Activated CD4-positive, alpha-beta T cell treated with anti-CD3 and anti-CD28 coated beads for 48 hours (primary cell): ENCODE measurements around the gene ZNF302.
"Not testable (repeated sequence)": the region's sequence is repeated elsewhere in the genome, so short reads cannot be mapped to it uniquely, and the experiment has no call there.

Experiments used
- DNase-seq: peaks from one replicate; pipeline ENCODE4 v3.0.0-alpha.2; 2020

ZNF302 gene

DNA sequence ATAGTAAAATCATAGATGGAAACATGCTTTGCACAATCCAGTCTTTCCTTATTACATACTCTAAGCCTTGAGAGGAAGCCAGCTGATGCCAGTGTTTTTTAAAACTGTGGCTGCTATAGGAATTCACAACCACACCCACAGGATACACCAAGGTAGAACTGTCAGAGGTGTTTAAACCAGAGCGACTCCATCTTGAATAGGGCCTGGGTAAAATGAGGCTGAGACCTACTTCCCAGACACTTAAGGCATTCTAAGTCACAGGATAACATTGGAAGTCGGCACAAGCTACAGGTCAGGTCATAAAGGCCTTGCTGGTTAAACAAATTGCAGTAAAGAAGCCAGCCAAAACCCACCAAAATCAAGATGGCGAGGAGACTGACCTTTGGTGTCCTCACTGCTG is 2.2 kb upstream of the ZNF302 start:
- no peak for DNase-seq

DNA sequence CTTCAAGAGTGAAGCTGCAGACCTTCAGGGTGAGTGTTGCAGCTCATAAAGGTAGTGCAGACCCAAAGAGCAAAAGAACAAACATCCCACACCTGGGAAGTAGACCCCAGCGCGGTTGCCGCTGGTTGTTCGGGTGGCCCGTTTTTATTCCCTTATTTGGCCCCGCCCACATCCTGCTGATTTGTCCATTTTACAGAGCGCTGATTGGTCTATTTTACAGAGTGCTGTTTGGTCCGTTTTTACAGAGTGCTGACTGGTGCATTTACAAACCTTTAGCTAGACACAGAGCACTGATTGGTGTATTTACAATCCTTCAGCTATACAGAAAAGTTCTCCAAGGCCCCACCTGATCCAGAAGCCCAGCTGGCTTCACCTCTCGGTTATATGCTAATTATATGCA is 1.6 kb upstream of the ZNF302 start:
- DNase-seq, result no peak

DNA sequence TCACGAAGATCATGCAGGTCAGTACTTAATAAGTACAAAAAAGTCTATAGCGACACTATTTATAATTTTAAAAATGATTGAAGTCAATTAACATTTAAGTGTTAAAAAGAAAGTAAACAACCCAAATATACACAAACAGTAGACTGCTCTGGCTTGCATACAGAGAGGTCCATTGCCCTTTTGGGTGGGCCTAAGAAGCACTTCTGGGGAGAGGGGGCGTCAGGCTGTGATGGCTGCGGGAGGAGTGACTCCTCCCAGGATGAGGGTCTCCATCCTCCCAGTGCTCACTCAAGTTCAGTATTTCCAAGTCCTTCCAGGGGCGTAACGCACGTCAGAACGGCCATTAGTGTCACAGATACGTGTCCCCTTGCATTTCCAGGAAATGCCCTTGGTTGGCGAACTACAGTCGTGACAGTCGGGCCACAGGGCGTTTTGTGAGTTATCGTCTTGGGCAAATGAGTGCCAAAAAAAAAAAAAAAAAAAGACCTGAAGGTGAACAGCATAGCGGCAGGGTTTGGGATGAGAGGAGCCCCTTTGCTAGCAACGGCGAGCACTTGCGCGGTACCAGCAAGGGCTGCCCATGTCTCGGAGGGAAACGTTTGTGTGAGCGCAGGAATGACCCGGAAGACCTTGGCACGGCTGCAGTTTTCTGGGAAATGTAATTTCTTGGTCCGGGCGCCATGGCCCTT is 637 bp upstream of the ZNF302 start, which contains the start of gene SCGB2B2:
TSS of gene SCGB2B2 (minus strand) at position 463 of the 689 bp plus-strand sequence. CDS start 82,596 bp downstream, outside the sequence.
- peak; percentile 82 for DNase-seq

DNA sequence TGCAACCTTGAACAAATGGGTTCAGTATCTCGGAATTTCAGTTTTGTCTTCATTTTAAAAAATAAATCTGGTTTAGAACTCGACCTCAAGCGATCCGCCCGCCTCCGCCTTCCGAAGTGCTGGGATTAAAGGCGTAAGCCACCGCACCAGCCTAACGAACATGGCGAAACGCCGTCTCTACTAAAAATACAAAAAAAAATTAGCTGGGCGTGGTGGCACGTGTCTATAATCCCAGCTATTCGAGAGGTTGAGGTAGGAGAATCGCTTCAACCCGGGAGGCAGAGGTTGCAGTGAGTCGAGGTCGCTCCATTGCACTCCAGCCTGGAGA is 571 bp downstream of the ZNF302 start:
- DNase-seq, result no peak

DNA sequence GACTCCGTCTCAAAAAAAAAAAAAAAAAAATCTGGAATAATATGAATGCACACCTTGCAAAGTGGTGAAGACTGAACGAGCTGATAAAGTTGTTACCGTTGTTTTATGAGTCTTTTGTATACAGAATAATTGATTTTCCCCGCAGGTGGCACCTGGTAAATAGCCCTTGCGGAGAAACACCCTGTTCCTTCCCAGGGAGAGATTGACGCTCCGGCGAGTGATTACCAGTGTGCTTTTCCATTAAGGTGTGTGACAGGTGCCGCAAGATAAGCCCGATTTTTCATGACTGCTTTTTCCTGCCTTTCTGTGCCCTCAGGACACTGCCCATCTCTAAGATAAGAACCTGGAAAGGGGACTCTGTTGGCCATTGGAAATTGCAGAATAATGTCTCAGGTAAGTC is 943 bp downstream of the ZNF302 start:
- no peak for DNase-seq

DNA sequence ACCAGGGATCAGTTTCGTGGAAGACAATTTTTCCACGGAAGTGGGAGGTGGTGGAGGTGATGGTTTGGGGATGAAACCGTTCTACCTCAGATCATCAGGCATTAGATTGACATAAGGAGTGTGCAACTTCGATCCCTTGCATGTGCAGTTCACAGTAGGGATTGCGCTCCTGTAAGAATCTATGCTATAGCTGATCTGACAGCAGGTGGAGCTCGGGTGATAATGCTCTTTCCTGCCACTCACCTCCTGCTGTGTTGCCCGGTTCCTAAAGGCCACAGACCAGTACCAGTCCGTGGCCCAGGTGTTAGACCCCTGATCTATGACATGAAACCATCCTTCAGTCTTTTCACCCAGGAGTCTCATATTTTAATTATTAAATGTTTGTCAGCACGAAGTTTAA is 4.0 kb downstream of the ZNF302 start:
- no peak for DNase-seq

DNA sequence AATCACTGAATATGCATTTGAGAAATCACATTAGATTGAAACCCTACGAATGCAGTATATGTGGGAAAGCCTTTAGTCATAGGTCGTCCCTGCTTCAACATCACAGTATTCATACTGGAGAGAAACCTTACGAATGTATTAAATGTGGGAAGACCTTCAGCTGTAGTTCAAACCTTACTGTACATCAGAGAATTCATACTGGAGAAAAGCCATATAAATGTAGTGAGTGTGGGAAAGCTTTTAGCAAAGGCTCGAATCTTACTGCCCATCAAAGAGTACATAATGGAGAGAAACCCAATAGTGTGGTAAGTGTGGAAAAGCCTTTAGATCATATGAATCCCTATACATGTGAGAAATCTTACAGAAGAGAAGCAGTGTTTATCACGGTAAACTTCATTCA is 7.8 kb downstream of the ZNF302 start:
- DNase-seq, result not testable (repeated sequence)

DNA sequence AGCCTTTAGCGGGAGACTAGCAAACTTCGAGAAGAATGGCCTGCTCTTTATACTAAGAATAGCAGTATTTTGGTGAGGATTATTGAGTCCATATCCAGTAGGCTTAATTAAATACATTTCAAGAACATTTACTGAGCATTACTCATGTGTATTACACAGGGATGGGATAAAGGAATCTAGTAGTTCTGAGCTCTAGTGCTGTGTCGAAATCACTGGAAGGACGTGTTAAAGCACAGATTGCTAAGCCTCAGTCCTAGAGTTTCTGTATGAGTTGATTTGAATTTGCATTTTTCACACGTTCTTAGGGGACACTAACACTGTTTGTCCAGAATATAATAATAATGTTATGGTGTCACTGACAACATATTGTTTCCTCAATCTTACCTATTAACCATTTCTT is 9.0 kb downstream of the ZNF302 start:
- DNase-seq, result no peak

DNA sequence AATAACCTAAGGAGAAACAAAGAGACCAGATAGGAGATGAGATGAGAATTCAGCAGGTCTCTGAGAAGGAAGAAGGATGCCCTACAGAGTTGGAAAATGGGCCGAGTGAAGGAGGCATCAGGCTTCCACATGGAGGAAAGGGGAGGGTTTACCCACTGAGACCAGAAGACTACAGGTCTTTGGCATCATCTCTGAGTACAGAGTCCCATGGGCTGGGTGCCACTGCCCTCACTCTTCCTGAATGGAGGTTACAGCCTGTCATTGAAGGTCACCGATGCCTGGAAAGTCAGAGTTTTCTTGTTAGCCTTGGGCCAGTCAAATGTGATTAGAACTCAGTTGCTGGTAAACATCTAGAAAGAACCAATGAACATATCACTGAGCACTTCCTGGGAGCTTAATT is 9.9 kb downstream of the ZNF302 start:
- DNase-seq, result no peak

DNA sequence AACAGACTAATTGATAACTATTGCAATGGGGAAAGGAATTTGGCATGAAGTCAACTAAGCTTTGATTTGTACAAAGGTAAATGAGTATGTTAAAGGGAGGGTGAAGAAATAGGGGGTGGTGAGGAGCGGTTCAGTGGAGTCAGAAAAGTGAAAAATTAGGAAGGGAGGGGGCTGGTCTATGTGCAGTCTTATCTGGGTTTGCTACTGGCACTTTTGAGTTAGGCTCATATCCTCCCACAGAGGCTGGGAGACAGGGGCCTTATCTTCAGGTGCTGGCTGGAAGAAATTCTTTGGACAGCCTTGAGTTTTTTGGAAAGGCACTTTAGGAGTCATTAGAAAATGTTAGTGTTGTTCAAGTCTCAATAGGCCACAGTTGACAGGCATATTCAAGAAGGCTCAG is 11.1 kb downstream of the ZNF302 start:
- no peak for DNase-seq

DNA sequence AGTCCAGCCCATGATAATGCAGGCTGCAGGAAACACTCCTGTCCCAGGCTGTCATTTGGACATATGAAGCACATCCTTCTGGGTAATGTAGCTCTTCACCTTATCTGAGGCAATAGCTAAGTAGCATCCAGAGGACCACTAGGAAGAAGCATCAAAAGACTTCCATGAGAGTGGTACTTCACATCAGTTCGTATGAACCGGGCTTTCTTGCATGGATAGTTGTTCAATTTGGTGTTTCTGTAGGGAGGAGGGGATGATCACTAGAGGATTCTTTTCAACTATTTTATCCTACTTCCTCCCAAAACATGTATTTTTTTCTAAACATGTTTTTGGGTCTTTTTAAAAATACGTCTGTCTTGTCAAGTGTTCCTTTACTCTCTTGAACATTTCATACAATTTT is 12.9 kb downstream of the ZNF302 start:
- no peak for DNase-seq

DNA sequence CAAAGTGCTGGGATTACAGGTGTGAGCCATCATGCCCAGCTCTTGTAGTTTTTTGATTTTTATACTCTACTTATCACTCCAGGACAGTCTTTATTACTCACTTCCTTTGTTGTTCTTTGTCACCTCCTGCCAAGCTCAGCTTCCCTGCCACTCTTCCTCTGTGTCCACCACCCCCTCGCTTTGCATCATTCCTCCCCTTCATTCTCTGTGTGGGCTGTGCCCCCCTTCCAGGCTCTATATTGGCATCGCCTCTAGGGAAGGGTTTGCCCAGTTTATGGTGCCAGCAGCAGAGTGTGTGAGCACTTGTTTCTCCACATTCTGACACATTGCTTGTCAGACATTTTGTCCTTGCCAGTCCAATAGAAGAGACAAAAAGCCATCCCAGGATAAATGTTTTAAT is 15.1 kb downstream of the ZNF302 start:
- DNase-seq, result no peak

DNA sequence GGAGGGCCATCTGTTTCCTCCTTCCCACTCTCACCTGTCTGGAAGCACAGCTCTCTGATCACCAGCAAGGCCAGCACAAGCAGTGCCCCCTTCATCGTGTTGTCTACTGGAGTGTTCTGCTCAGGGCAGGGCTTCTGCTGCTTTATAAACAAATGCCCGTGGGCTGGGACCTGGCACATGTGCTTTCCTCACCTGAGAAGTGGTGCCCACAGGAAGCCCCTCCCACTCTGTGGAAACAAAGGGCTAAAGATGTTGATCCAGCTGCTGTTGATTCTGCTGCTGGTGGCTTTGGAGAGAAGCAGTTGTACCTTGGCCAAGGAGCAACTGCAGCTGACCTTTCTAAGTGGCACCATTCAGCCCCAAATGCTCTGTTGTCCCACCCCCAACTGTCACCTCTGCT is 30.2 kb downstream of the ZNF302 start:
- DNase-seq, result no peak

DNA sequence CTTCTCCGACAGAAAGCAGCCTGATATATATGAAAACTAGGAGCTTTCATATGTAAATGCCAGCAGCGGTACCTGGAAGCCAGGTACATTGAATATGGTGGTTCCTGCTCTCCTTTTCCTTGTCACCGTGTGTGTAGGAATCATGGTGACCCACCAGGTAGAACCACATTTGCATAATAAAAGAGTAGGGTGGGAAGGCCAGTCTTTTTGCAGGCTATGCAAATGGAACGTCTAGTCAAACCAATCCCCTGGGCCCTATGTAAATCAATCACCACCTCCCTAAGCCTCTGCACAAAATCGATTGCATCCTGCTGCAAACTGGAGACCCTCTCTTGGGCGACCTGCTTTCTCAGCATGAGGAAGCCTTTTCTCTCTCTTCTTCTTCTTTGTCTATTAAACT is 34.4 kb downstream of the ZNF302 start:
- no peak for DNase-seq

DNA sequence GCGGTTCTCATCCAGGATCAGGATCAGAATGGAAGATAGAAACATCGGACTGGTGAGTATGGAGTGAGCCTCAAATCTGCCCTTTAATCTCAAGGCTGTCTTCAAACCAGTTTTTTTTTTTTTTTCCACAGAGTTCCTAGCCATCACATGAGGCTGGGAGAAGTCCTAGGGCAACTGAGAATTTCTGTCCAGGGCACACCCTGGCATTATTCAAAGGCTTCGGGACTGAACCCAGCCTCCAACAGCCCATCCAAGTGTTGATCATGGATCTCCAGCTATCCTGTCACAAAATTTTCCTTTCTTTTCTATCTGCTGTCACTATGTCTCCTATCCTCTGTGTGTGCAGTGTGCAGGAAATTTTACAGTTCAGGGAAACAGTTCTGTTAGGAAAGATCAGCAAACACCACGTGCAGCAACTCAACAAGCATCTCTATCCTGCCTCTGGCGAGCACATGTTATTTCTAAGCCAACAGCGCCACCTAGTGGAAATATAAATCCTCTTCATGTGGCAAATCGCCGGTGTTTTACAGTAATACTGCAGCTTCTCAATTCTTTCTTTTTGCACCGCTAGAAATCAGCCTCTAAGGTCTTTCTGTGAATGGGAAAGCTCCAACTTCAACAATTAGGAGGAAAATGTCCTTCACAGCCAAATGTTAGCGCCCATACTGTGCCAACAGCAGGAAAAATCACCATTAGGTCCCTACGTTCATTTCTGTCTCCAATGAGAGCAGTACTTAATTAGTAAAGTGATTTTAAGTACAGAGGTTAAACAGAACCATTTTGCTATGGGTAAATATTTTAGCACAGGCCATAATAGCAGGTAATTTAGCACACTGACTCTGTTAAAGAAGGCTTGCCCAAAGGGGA is 35.1 kb downstream of the ZNF302 start:
- peak; percentile 57 for DNase-seq

DNA sequence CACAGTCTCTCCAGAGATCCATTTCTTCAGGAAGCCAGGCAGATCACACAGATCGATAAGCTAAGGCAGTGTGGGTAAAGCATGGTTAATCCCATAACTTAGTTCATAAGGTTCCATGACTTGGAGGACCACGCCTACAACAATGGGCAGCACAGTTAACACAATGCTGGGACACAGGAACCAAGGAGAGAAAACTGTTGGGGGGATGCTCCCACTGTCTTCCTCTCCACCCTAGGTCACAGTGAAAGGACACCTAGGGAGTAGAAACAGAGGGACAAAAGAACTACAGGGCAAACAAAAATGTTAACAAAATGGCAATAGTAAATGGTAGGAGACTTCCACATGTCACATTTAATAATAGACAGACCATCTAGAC is 35.8 kb downstream of the ZNF302 start:
- no peak for DNase-seq

DNA sequence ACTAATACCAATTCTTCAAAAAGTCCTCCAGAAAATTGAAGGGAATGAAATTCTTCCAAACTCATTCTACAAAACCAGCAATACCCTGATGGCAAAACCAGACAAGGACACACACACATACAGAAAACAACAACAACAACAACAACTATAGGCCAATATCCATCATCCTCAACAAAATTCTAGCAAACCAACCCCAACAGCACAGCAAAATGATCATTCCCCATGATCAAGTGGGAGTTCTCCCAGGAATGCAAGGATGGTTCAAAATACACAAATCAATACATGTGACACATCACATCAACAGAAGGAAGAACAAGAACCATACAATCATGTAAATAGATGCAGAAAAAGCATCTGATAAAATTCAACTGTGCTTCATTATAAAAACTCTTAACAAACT is 37.9 kb downstream of the ZNF302 start:
- DNase-seq, result no peak

DNA sequence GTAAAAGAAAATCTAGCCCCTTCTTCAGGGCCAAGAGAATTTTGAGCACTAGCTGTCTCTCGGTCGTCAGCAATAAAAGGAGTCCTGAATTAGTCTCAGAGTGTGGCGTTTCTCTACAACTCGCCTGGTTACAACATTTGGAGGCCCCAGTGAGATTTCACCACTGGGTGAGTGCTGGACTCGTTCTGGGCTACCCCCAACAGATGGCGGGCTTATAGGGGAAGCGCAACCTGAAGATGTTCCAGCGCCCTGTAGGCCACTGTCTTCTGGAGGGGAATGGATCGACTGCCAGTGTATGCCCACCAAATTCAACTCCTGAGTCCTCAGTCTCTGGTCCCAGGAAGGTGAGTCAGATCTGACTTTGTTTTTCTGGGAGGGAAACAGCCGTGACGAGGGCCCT is 44.9 kb downstream of the ZNF302 start:
- no peak for DNase-seq

DNA sequence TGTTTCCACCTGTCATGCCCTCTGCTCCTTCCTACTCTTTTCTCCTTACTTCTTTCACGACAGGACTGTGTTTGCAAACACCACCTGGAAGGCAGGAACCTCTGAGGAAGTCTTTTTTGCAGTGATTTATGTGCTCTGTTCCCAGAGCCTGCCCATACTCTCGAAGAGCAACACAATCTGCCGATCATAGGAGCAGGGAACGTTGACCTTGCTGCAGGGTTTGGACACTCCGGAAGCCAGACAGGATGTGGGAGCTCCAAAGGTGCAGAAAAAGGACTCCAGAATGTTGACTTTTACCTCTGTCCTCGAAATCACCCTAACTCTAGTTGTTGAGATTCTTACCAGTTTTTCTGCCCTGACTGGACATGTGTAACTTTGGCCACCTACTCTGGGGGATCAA is 47.9 kb downstream of the ZNF302 start:
- no peak for DNase-seq

DNA sequence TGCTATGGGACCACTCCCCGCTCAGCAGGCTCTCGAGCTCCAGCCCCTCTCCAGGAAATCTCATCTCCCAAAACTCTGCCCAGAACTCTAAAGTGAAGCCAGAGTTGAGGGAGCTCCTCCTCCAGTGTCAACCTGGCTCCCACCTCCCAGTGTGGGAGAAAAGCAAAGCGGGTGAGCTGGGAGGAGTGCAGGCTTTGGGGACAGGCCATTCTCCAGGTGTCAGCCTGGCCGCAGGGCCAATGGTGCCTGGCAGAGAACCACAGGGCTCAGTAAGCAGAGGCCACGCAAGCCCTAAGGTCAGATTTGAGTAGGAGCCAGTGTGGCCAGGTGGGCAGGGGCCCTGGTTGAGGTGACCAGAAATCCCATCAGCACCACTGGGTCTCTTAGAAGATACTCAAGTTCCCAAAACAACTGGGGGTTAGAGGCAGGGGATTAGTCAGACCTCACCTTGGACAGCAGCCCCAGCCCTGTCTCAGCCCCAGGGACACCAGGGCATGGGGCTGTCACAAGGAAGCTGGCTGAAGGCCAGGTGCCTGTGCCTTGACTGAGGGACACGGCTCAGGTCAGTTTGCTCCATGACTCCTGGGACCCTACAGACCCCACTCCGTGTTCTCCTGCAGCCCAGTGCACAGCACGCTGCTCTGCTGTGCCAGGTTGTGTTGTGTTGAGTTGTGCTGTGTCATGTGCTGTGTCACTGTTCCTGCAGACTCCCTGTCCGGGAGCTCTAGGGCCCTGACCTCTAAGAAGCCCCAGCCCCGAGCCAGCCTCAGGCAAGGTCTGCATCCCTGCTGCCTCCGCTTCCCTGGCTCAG is 53.7 kb downstream of the ZNF302 start:
- no peak for DNase-seq

DNA sequence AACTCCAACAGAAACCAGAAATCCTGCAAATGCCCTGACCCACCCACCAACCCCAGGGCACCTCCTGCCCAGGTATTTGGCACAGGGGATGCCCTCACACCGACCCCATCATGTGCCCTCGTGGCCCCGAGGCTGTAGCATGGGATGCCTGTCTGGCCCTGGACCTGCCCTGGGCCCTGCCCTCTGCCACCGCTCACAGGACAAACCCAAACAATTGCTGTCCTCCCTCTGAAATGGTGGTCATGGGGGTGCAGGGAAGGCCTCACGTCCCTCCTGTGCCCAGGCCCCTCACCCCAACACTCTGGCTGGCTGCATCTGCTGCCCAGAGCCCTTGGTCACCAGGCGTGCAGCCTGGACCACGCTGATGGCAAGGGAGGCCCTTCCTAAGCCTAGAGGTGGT is 54.5 kb downstream of the ZNF302 start:
- DNase-seq, result no peak

DNA sequence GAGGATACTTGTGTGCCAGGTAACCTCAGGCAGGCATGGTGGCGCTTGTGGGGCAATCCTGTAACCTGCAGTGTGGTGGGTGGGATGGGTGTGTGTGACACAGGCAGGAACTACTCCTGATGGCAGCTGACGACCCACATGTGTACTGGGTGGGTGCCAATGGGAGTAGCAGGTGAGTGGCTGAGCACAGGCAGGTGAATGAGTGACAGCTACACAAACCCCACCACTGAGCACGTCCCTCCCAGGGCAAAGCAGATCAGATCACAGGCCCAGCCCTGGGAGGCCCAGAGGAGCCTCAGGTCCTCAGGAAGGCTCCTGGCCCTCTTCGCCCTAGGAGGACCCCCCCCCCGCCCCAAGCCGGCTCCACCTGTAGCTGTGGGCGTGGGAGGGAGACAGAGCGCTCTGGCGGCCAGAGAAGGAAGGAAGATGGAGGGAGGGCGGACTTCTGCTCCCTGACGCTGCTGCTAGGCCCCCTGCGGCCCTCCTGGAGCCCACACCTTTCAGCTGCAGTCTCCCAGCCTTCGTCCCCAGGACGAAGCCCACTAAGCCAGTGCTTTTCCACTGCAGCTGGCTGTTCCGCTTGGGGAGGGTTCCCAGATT is 55.2 kb downstream of the ZNF302 start:
- no peak for DNase-seq

DNA sequence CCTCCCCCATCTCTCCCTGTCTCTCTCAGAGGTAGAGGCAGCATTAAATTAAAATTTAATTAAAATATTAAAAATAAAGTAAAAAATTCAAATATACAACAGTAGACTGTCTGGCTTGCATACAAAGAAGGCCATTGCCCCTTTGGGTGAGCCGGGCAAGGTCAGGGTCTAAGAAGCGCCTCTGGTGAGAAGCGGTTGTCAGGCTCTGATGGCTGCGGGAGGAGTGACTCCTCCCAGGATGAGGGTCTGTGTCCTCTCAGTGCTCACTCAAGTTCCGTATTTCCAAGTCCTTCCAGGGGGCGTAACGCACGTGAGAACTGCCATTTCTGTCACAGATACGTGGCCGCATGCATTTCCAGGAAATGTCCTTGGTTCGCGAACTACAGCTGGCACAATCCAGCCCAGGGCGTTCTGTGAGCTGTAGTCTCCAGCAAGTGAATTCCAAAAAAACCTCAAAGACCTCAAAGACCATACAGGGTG is 55.8 kb downstream of the ZNF302 start:
- no peak for DNase-seq
